ENCODE measurements around the gene GHDC. TPM values are rescaled to one million over a fixed set of nuclear protein-coding genes. Genes with fewer than 3 reads are reported as not detected.
A peak's percentile ranks its signal among the peaks of the same experiment; 100 is the strongest.

Gene GHDC
- polyA plus RNA-seq, 1 donor from 2014 or later = 3.2 TPM

- H3K9me3 ChIP-seq (ENCODE audit: low read length) = no peaks in the 10 kb centered on the region
Measured at GRCh38 chr17:42181851-42182207, 12.5 kb downstream of the GHDC start.

DNA sequence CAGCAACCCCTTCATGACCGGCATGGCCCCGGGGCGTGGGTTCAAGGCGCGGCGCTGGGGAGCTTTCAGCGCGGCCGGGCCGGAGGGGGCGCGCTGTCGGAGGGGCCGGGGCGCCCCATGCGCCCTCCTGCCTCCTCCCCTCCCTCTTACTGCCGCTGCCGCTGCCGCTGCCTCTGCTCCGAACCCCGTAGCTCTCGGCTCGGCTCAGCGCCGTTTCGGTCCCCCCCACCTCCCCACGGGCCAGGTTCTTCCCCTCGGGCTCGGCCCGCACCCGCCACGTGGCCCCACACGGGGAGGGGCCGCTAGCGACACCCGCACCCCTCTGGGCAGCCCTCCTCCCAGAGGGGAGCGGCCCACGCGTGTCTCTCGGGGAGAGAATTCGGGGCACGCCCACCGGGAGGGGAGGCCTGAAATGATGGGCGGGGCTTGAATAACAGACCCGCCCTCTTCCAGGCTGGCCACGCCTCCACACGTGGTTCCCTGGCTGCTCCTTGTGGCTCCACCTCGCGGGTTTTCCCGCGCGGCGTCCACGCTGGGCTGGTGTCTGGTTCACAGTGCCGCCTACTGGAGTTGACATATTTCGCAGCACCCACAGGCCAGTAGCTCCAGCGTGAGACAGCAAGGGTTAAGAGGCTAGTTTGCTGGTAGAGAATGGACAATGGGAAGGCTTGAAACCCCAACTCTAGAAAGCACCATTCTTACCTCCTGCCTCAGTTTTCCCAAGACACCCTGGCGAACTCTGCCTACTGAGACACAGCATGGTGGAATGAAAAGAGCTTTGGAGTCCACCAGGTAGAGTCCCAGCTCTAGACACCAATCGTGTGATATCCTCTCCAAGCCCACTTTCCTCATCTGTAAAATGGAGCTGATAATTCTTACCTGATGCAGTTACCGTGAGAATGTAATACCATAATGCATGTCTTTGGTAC is 13.1 kb downstream of the GHDC start, which contains the start of gene KCNH4:
KCNH4 (minus strand) TSS at position 221 of the 929 bp plus-strand sequence; CDS start at position 24, 197 bp downstream.
- Histone ChIP-seq H3K36me3 (ENCODE audit: insufficient read depth, low read length) (no peaks in the 10 kb centered on the region), H4K20me1 (ENCODE audit: insufficient read depth) (no peaks in the 10 kb centered on the region), H3K79me2 (replicated peaks; ENCODE audit: insufficient read depth, low read length) (no peaks in the 10 kb centered on the region), H3K9me2 (ENCODE audit: insufficient read depth, low read length) (no peaks in the 10 kb centered on the region), H3F3A (ENCODE audit: insufficient read depth, low read length, poor library complexity, severe bottlenecking) (no peaks in the 10 kb centered on the region), H3K4me2 (ENCODE audit: low read length) (peak within 1 kb of the TSS; percentile 68), H3K9me3 (ENCODE audit: low read length) (no peaks in the 10 kb centered on the region), H3K4me3 (ENCODE audit: low read length) (peak within 1 kb of the TSS; percentile 75), H3K27ac (ENCODE audit: low read length) (no peak within 1 kb of the TSS), H3K9ac (ENCODE audit: low read length) (peak within 1 kb of the TSS; percentile 54), H3K27me3 (ENCODE audit: insufficient read depth, low read depth, low read length) (peaks cover 57% of the 10 kb centered on the region), H2AFZ (ENCODE audit: low read depth, low read length) (peak within 1 kb of the TSS; percentile 14)
- TF ChIP-seq, protein P1, sequence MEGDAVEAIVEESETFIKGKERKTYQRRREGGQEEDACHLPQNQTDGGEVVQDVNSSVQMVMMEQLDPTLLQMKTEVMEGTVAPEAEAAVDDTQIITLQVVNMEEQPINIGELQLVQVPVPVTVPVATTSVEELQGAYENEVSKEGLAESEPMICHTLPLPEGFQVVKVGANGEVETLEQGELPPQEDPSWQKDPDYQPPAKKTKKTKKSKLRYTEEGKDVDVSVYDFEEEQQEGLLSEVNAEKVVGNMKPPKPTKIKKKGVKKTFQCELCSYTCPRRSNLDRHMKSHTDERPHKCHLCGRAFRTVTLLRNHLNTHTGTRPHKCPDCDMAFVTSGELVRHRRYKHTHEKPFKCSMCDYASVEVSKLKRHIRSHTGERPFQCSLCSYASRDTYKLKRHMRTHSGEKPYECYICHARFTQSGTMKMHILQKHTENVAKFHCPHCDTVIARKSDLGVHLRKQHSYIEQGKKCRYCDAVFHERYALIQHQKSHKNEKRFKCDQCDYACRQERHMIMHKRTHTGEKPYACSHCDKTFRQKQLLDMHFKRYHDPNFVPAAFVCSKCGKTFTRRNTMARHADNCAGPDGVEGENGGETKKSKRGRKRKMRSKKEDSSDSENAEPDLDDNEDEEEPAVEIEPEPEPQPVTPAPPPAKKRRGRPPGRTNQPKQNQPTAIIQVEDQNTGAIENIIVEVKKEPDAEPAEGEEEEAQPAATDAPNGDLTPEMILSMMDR (IDR thresholded peaks at IDR 0.05; ENCODE audit: poor library complexity, severe bottlenecking) = peak; percentile 79
- peak; percentile 65 for TF ChIP-seq RAD21 (conservative IDR thresholded peaks at IDR 0.05)
- no peak for TF ChIP-seq TAF1 (IDR thresholded peaks at IDR 0.05; ENCODE audit: low read depth)
- TF ChIP-seq REST (IDR thresholded peaks at IDR 0.05; ENCODE audit: borderline replicate concordance) = no peak
- peak; percentile 74 for TF ChIP-seq MXI1 (conservative IDR thresholded peaks at IDR 0.05; ENCODE audit: poor library complexity, severe bottlenecking)
- TF ChIP-seq SMC3 (conservative IDR thresholded peaks at IDR 0.05; ENCODE audit: poor library complexity) = peak; percentile 61

More at GRCh38 chr17:42181851-42182207, 12.5 kb downstream of the GHDC start:
- Histone ChIP-seq H3K27ac (ENCODE audit: low read length) (no peak overlapping the region), H3K9ac (ENCODE audit: low read length) (no peak overlapping the region), H4K20me1 (ENCODE audit: insufficient read depth) (no peaks in the 10 kb centered on the region), H3K79me2 (replicated peaks; ENCODE audit: insufficient read depth, low read length) (no peaks in the 10 kb centered on the region), H3K36me3 (ENCODE audit: insufficient read depth, low read length) (no peaks in the 10 kb centered on the region), H3K4me2 (ENCODE audit: low read length) (no peak overlapping the region), H2AFZ (ENCODE audit: low read depth, low read length) (no peak overlapping the region), H3F3A (ENCODE audit: insufficient read depth, low read length, poor library complexity, severe bottlenecking) (no peaks in the 10 kb centered on the region), H3K9me2 (ENCODE audit: insufficient read depth, low read length) (no peaks in the 10 kb centered on the region), H3K4me3 (ENCODE audit: low read length) (no peak overlapping the region), H3K27me3 (ENCODE audit: insufficient read depth, low read depth, low read length) (peaks cover 57% of the 10 kb centered on the region)
- TF ChIP-seq SMC3 (conservative IDR thresholded peaks at IDR 0.05; ENCODE audit: poor library complexity) (no peak), TAF1 (IDR thresholded peaks at IDR 0.05; ENCODE audit: low read depth) (no peak), RAD21 (conservative IDR thresholded peaks at IDR 0.05) (no peak), MXI1 (conservative IDR thresholded peaks at IDR 0.05; ENCODE audit: poor library complexity, severe bottlenecking) (no peak), EZH2 (IDR thresholded peaks at IDR 0.05; ENCODE audit: borderline replicate concordance, insufficient read depth, low read length, poor library complexity, severe bottlenecking) (no peak), REST (IDR thresholded peaks at IDR 0.05; ENCODE audit: borderline replicate concordance) (no peak), EP300 (conservative IDR thresholded peaks at IDR 0.05; ENCODE audit: poor library complexity, severe bottlenecking) (no peak), POLR2AphosphoS5 (IDR thresholded peaks at IDR 0.05) (no peak)
- TF ChIP-seq, protein P1 (IDR thresholded peaks at IDR 0.05; ENCODE audit: poor library complexity, severe bottlenecking) = no peak

All from neural cell (in vitro differentiated cells).